ENCODE measurements around the gene IWS1.
A peak's percentile ranks its signal among the peaks of the same experiment; 100 is the strongest.

DNA sequence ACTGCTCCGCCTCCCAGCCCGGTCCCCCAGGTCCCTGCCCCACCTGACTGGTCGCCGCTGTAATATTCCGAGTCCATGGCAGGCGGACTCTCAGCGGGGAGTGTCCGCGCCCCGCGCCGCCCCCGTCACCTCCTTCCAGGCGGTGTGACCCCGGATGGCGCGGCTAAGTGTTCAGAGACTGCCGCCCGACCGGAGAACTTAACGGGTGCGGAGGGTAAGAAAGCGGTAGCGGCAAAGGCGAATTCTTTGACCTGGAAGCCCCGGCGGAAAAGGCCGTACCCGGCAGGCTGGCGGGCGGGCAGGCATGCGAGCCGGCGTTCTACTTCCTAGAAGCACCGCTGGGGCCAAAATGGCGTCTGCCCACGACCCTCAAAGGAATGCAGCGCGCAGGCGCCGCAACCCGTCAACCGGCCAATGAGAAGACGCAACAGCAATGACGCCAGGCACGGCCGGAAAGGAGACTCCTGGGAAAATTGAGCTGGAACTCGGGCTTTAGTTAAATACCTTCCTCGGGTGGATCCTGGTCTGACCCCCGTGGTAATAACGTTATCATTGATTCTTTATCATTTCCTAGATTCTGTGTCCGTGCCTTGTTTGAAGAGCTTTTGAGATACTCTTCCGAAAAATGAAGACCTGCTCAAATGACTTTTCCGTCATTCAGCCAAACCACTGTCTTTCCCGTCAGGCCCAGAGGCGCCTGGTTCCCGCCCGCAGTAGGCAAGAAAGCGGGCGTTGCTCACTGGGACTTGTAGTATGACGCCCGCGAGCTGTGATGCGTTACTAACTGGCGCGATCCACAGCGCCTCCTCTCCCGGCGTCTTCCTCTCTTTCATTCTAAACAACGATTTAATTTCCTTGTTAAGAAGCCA lies at the start of gene IWS1:
- TF ChIP-seq, protein P1, sequence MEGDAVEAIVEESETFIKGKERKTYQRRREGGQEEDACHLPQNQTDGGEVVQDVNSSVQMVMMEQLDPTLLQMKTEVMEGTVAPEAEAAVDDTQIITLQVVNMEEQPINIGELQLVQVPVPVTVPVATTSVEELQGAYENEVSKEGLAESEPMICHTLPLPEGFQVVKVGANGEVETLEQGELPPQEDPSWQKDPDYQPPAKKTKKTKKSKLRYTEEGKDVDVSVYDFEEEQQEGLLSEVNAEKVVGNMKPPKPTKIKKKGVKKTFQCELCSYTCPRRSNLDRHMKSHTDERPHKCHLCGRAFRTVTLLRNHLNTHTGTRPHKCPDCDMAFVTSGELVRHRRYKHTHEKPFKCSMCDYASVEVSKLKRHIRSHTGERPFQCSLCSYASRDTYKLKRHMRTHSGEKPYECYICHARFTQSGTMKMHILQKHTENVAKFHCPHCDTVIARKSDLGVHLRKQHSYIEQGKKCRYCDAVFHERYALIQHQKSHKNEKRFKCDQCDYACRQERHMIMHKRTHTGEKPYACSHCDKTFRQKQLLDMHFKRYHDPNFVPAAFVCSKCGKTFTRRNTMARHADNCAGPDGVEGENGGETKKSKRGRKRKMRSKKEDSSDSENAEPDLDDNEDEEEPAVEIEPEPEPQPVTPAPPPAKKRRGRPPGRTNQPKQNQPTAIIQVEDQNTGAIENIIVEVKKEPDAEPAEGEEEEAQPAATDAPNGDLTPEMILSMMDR (IDR thresholded peaks at IDR 0.05 in 2 of 3, conservative IDR thresholded peaks at IDR 0.05 in 1 of 3; ENCODE audit: borderline replicate concordance in 1 of 3, insufficient read depth in 1 of 3, low read depth in 2 of 3, low read length in 2 of 3), result peak in 1 of 3 experiments; percentile 16; a peak in 1 of 6 replicates
- peak; percentile 48 for TF ChIP-seq POLR2A (IDR thresholded peaks at IDR 0.05; ENCODE audit: borderline replicate concordance, extremely low read depth, insufficient read depth, insufficient read length)
- TF ChIP-seq, protein P2, sequence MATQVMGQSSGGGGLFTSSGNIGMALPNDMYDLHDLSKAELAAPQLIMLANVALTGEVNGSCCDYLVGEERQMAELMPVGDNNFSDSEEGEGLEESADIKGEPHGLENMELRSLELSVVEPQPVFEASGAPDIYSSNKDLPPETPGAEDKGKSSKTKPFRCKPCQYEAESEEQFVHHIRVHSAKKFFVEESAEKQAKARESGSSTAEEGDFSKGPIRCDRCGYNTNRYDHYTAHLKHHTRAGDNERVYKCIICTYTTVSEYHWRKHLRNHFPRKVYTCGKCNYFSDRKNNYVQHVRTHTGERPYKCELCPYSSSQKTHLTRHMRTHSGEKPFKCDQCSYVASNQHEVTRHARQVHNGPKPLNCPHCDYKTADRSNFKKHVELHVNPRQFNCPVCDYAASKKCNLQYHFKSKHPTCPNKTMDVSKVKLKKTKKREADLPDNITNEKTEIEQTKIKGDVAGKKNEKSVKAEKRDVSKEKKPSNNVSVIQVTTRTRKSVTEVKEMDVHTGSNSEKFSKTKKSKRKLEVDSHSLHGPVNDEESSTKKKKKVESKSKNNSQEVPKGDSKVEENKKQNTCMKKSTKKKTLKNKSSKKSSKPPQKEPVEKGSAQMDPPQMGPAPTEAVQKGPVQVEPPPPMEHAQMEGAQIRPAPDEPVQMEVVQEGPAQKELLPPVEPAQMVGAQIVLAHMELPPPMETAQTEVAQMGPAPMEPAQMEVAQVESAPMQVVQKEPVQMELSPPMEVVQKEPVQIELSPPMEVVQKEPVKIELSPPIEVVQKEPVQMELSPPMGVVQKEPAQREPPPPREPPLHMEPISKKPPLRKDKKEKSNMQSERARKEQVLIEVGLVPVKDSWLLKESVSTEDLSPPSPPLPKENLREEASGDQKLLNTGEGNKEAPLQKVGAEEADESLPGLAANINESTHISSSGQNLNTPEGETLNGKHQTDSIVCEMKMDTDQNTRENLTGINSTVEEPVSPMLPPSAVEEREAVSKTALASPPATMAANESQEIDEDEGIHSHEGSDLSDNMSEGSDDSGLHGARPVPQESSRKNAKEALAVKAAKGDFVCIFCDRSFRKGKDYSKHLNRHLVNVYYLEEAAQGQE (IDR thresholded peaks at IDR 0.05; ENCODE audit: low read depth), result no peak
- no peak for TF ChIP-seq SRF (IDR thresholded peaks at IDR 0.05; ENCODE audit: low read depth)

All from HCT116 (cell line).